Embryonic facial prominence (tissue), 1 donor: ENCODE results near the gene KRTAP23-1.

Experiments used
- DNase-seq: peaks from one replicate; pipeline ENCODE4 v3.0.0-alpha.2; 2016; ENCODE audit errors: extremely low spot score

Gene KRTAP23-1

DNA sequence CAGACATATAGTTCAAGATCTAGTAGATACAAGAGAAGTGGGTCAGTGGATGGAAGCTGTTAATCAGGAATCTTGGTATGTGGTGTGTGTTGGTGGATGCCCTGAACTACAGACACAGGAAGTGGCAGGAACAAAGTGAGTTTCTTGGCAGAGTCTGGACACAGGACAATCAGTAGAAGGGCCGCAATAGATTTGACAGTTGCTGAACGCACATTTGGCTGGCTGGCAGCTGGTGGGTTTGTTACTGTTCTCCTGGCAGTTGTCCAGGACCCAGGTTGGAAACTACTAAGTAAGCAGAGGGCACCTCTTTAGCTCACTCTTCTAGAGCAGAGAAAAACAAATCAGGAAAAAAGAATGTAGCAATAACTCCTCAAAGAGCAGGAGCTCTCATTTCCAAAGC lies 41.5 kb downstream of the KRTAP23-1 start:
- no peak for DNase-seq

GRCh38 chr21:30305136-30305535 lies 43.3 kb downstream of the KRTAP23-1 start:
- DNase-seq, result no peak
